ENCODE results near the gene PRDX6. TPM values are rescaled to one million over a fixed set of nuclear protein-coding genes. Genes with fewer than 3 reads are reported as not detected.
A peak's percentile ranks its signal among the peaks of the same experiment; 100 is the strongest.

Gene PRDX6
- total RNA-seq, 1 donor, result 140 TPM

DNA sequence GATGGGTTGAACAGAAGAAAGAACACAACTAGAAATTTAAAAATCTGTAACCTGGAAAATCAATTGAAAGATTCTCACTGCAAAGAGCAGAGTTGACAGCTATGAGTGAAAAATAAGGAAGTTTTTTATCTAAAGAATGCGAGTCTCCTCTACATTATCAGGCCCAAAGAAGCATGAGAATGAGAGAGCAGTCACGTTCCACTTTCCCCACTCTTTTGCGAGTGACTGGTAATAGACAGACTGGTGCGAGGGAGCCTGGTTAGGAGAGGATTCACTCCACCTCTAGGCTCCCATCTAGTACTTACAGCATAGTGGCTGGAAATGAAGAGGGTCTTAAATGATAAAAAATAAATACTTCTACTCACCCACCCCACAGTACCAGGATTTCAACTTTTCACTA, 52.0 kb downstream of the PRDX6 start:
- Histone ChIP-seq H4K20me1 (ENCODE audit: insufficient read depth, low read length) (no peaks in the 10 kb centered on the region), H3K4me1 (ENCODE audit: insufficient read depth, low read length) (no peaks in the 10 kb centered on the region), H3K36me3 (ENCODE audit: insufficient read depth, low read length) (no peaks in the 10 kb centered on the region), H3K27ac (ENCODE audit: low read depth, low read length) (no peak overlapping the region), H3K27me3 (ENCODE audit: insufficient read depth, low read length) (no peaks in the 10 kb centered on the region), H3K9me3 (ENCODE audit: low read depth, low read length) (no peaks in the 10 kb centered on the region), H3K4me2 (ENCODE audit: insufficient read depth, low read length) (no peak overlapping the region), H3K4me3 (ENCODE audit: insufficient read depth, low read length) (no peak overlapping the region), H2AFZ (ENCODE audit: low read length) (no peak overlapping the region), H3K79me2 (ENCODE audit: insufficient read depth, low read length) (no peaks in the 10 kb centered on the region)
- no peak for DNase-seq (ENCODE audit: insufficient read length, low spot score, missing footprints)
- TF ChIP-seq, protein P1, sequence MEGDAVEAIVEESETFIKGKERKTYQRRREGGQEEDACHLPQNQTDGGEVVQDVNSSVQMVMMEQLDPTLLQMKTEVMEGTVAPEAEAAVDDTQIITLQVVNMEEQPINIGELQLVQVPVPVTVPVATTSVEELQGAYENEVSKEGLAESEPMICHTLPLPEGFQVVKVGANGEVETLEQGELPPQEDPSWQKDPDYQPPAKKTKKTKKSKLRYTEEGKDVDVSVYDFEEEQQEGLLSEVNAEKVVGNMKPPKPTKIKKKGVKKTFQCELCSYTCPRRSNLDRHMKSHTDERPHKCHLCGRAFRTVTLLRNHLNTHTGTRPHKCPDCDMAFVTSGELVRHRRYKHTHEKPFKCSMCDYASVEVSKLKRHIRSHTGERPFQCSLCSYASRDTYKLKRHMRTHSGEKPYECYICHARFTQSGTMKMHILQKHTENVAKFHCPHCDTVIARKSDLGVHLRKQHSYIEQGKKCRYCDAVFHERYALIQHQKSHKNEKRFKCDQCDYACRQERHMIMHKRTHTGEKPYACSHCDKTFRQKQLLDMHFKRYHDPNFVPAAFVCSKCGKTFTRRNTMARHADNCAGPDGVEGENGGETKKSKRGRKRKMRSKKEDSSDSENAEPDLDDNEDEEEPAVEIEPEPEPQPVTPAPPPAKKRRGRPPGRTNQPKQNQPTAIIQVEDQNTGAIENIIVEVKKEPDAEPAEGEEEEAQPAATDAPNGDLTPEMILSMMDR (IDR thresholded peaks at IDR 0.05; ENCODE audit: extremely low read depth, low read depth, low read length), result no peak

DNA sequence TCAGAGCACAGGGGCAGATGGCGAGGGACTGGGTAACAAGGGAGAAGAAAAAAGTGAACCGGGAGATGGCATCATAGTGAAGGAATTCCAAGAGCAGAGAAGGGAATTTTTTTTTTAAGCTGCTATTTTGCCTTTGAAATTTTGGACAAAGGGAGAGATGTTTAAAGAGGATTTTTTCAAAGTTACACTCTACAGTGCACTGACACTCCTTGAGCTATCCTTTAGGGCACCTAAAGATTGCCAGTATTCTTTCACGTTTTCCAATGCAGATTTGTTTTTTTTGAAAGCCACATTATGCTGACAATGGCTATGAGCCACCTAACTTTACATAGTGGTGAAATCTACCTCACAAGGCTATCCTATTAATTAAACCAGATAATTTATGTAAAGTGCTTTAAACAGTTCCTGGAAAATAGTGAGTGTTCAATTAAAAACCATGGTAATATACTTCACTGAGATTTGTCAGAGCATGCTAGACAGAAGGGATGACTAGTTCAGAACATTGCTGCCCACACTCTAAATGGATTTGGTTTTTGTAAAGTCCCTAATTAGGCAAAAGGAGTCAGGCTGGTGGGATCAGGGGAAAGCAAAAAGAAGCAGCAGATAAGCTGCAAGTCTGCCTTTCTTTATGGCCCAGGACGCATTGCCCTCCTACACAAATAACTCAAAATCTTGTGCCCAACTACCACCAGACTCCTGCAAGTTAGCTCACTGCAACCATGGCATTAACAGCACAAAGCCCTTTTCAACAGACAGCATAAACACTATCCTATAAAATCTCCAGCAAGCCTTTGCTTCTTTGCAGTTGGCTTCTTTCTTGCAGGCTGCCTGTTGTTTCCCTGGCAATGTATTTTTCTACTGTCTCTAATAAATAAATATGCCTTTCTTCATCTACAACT, 53.9 kb downstream of the PRDX6 start:
- no peak overlapping the region for H3K27ac ChIP-seq (ENCODE audit: low read depth, low read length)
- no peaks in the 10 kb centered on the region for H3K9me3 ChIP-seq (ENCODE audit: low read depth, low read length)
- no peaks in the 10 kb centered on the region for H3K79me2 ChIP-seq (ENCODE audit: insufficient read depth, low read length)
- H3K27me3 ChIP-seq (ENCODE audit: insufficient read depth, low read length), result no peaks in the 10 kb centered on the region
- no peak for DNase-seq (ENCODE audit: insufficient read length, low spot score, missing footprints)
- peak overlapping the region; percentile 63 for H2AFZ ChIP-seq (ENCODE audit: low read length)
- no peaks in the 10 kb centered on the region for H3K4me1 ChIP-seq (ENCODE audit: insufficient read depth, low read length)
- no peaks in the 10 kb centered on the region for H3K36me3 ChIP-seq (ENCODE audit: insufficient read depth, low read length)
- TF ChIP-seq, protein P1 (IDR thresholded peaks at IDR 0.05; ENCODE audit: extremely low read depth, low read depth, low read length), result no peak
- H3K4me2 ChIP-seq (ENCODE audit: insufficient read depth, low read length), result no peak overlapping the region
- H3K4me3 ChIP-seq (ENCODE audit: insufficient read depth, low read length), result no peak overlapping the region
- no peaks in the 10 kb centered on the region for H4K20me1 ChIP-seq (ENCODE audit: insufficient read depth, low read length)

DNA sequence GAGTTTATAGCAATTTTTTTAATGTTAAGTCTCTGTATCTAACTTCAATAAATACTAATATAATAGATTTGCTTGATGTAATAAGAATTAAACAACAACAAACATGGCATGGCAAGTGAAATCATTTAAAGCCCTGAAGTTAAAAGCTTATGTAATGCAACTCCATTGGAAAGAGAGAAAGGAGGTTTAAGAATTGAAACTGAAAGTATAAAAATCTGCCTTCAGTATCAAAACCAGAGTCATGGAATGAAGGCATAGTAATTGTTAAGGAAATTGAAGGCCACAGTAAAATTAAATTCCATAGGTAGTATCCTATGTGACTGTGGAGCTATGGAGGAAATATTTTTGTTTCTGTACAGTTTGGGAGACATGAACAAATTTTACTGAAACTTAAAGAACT, 55.1 kb downstream of the PRDX6 start:
- DNase-seq (ENCODE audit: insufficient read length, low spot score, missing footprints), result no peak
- H3K27ac ChIP-seq (ENCODE audit: low read depth, low read length), result no peak overlapping the region
- peak overlapping the region; percentile 59 for H3K4me2 ChIP-seq (ENCODE audit: insufficient read depth, low read length)
- H3K4me3 ChIP-seq (ENCODE audit: insufficient read depth, low read length), result no peak overlapping the region
- no peaks in the 10 kb centered on the region for H4K20me1 ChIP-seq (ENCODE audit: insufficient read depth, low read length)
- no peaks in the 10 kb centered on the region for H3K27me3 ChIP-seq (ENCODE audit: insufficient read depth, low read length)
- H2AFZ ChIP-seq (ENCODE audit: low read length), result peak overlapping the region; percentile 54
- TF ChIP-seq, protein P1 (IDR thresholded peaks at IDR 0.05; ENCODE audit: extremely low read depth, low read depth, low read length), result no peak
- no peaks in the 10 kb centered on the region for H3K4me1 ChIP-seq (ENCODE audit: insufficient read depth, low read length)
- no peaks in the 10 kb centered on the region for H3K36me3 ChIP-seq (ENCODE audit: insufficient read depth, low read length)
- no peaks in the 10 kb centered on the region for H3K9me3 ChIP-seq (ENCODE audit: low read depth, low read length)
- H3K79me2 ChIP-seq (ENCODE audit: insufficient read depth, low read length), result no peaks in the 10 kb centered on the region

DNA sequence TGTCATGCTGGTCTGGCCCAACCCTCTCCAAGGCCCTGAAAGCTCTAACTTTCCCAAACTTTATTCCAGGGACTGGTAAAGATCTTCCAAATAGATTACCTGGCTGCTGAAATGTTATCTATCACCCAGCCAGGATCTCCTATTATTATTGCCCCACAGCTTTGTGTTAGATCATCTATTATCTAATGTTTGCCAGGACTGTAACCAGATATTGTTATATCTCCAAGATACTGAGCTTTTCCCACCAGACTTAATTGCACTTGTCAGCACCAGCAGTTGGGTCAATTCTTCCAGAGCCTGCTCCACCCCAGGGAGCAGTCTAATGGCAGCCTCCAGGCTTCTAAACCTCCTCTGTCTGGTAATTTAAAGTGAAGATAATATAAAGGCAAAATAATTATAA, 59.1 kb downstream of the PRDX6 start:
- Histone ChIP-seq H3K4me3 (ENCODE audit: insufficient read depth, low read length) (no peak overlapping the region), H3K27me3 (ENCODE audit: insufficient read depth, low read length) (no peaks in the 10 kb centered on the region), H2AFZ (ENCODE audit: low read length) (no peak overlapping the region), H3K4me1 (ENCODE audit: insufficient read depth, low read length) (no peaks in the 10 kb centered on the region), H3K27ac (ENCODE audit: low read depth, low read length) (no peak overlapping the region), H3K9me3 (ENCODE audit: low read depth, low read length) (no peaks in the 10 kb centered on the region), H3K36me3 (ENCODE audit: insufficient read depth, low read length) (no peaks in the 10 kb centered on the region), H3K79me2 (ENCODE audit: insufficient read depth, low read length) (no peaks in the 10 kb centered on the region), H3K4me2 (ENCODE audit: insufficient read depth, low read length) (no peak overlapping the region), H4K20me1 (ENCODE audit: insufficient read depth, low read length) (no peaks in the 10 kb centered on the region)
- TF ChIP-seq, protein P1 (IDR thresholded peaks at IDR 0.05; ENCODE audit: extremely low read depth, low read depth, low read length), result no peak
- DNase-seq (ENCODE audit: insufficient read length, low spot score, missing footprints), result no peak
